SK-N-SH treated with all-trans-retinoic acid at 6 μM for 48 hours (cell line): Measurements from ENCODE around the gene SERPINA3.

ENCODE experiments used
- BACH2 ChIP-seq: fragments of 250-450 bp; sonication (Bioruptor Pico); IDR thresholded peaks from 2 replicates; pipeline ENCODE4 v1.9.0; 2021; ENCODE audit warnings: mild to moderate bottlenecking, borderline replicate concordance
- ESRRG ChIP-seq: fragments of 250-450 bp; sonication (Bioruptor Pico); IDR thresholded peaks from 2 replicates; pipeline ENCODE4 v1.6.1; 2021; ENCODE audit warnings: mild to moderate bottlenecking
- RARB ChIP-seq: fragments of 250-450 bp; sonication (Bioruptor Pico); IDR thresholded peaks from 2 replicates; pipeline ENCODE4 v1.8.0; 2021; ENCODE audit warnings: mild to moderate bottlenecking, moderate library complexity
- TOX ChIP-seq: fragments of 250-450 bp; sonication (Bioruptor Pico); IDR thresholded peaks from 2 replicates; pipeline ENCODE4 v1.8.0; 2021; ENCODE audit warnings: mild to moderate bottlenecking, moderate library complexity, borderline replicate concordance
- ZFP3 ChIP-seq: fragments of 250-450 bp; sonication (Bioruptor Pico); IDR thresholded peaks from 2 replicates; pipeline ENCODE4 v1.5.0; 2020; ENCODE audit warnings: mild to moderate bottlenecking, moderate library complexity
- ZFP30 ChIP-seq: fragments of 450-650 bp; formaldehyde crosslinking; IDR thresholded peaks from 2 replicates; pipeline ENCODE4 v1.5.0; 2022; ENCODE audit warnings: mild to moderate bottlenecking, moderate library complexity
- ZNF565 ChIP-seq: fragments of 450-650 bp; formaldehyde crosslinking; conservative IDR thresholded peaks from 2 replicates; pipeline ENCODE4 v1.5.0; 2020; ENCODE audit warnings: low read depth, mild to moderate bottlenecking, moderate library complexity
- ZNF8 ChIP-seq: fragments of 450-650 bp; formaldehyde crosslinking; IDR thresholded peaks from 2 replicates; pipeline ENCODE4 v1.5.0; 2020; ENCODE audit warnings: mild to moderate bottlenecking, moderate library complexity
- TF ChIP-seq, protein P1 (sequence below): fragments of 250-450 bp; sonication (Bioruptor Pico); IDR thresholded peaks from 2 replicates; pipeline ENCODE4 v1.5.1; 2020; ENCODE audit warnings: low read depth, mild to moderate bottlenecking, moderate library complexity
- TF ChIP-seq, protein P2 (sequence below): fragments of 250-450 bp; sonication (Bioruptor Pico); IDR thresholded peaks from 2 replicates; pipeline ENCODE4 v1.8.0; 2020; ENCODE audit warnings: mild to moderate bottlenecking, moderate library complexity, borderline replicate concordance
- TF ChIP-seq, protein P3 (sequence below): fragments of 250-450 bp; sonication (Bioruptor Pico); IDR thresholded peaks from 2 replicates; pipeline ENCODE4 v1.5.0; 2020; ENCODE audit warnings: mild to moderate bottlenecking, moderate library complexity
- TF ChIP-seq, protein P4 (sequence below): fragments of 250-450 bp; sonication (Bioruptor Pico); IDR thresholded peaks from 2 replicates; pipeline ENCODE4 v1.5.1; 2021; ENCODE audit warnings: mild to moderate bottlenecking, moderate library complexity

DNA sequence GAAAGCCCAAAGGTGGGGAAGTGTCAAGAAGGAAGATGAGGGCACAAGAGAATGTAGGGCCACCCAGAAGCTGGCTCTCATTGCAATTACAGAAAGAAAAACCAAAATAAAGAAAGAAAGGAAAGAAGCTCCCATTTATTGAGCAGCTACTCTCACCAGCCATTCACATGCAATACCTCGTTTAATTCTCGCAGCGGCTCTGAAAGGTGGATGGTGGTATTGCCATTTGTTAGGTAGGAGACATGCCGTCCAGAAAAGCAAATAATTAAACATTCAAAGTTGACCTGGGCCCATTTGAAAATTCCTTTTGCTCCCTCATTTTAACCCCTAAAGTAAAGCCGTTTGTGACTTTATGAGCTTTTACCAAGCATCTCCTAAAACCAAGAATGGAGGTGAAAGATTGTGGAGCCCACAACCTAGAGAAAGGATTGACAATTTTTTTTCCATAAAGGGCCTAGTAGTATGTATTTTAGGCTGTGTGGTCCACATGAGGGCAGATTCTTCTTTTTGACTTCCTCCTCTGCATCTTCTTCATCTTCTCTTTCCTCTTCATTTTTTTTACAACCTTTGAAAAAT lies 5.3 kb downstream of the SERPINA3 start:
- TF ChIP-seq RARB (CRISPR knock-in tag) (no peak), ZNF8 (CRISPR knock-in tag) (no peak), ZFP3 (CRISPR knock-in tag) (no peak), ZFP30 (CRISPR knock-in tag) (no peak), ESRRG (CRISPR knock-in tag) (no peak), ZNF565 (CRISPR knock-in tag) (no peak), BACH2 (CRISPR knock-in tag) (no peak), TOX (CRISPR knock-in tag) (no peak)
- TF ChIP-seq, protein P1, sequence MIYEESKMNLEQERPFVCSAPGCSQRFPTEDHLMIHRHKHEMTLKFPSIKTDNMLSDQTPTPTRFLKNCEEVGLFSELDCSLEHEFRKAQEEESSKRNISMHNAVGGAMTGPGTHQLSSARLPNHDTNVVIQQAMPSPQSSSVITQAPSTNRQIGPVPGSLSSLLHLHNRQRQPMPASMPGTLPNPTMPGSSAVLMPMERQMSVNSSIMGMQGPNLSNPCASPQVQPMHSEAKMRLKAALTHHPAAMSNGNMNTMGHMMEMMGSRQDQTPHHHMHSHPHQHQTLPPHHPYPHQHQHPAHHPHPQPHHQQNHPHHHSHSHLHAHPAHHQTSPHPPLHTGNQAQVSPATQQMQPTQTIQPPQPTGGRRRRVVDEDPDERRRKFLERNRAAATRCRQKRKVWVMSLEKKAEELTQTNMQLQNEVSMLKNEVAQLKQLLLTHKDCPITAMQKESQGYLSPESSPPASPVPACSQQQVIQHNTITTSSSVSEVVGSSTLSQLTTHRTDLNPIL: no peak
- TF ChIP-seq, protein P2, sequence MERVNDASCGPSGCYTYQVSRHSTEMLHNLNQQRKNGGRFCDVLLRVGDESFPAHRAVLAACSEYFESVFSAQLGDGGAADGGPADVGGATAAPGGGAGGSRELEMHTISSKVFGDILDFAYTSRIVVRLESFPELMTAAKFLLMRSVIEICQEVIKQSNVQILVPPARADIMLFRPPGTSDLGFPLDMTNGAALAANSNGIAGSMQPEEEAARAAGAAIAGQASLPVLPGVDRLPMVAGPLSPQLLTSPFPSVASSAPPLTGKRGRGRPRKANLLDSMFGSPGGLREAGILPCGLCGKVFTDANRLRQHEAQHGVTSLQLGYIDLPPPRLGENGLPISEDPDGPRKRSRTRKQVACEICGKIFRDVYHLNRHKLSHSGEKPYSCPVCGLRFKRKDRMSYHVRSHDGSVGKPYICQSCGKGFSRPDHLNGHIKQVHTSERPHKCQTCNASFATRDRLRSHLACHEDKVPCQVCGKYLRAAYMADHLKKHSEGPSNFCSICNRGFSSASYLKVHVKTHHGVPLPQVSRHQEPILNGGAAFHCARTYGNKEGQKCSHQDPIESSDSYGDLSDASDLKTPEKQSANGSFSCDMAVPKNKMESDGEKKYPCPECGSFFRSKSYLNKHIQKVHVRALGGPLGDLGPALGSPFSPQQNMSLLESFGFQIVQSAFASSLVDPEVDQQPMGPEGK (CRISPR knock-in tag): no peak
- TF ChIP-seq, protein P3, sequence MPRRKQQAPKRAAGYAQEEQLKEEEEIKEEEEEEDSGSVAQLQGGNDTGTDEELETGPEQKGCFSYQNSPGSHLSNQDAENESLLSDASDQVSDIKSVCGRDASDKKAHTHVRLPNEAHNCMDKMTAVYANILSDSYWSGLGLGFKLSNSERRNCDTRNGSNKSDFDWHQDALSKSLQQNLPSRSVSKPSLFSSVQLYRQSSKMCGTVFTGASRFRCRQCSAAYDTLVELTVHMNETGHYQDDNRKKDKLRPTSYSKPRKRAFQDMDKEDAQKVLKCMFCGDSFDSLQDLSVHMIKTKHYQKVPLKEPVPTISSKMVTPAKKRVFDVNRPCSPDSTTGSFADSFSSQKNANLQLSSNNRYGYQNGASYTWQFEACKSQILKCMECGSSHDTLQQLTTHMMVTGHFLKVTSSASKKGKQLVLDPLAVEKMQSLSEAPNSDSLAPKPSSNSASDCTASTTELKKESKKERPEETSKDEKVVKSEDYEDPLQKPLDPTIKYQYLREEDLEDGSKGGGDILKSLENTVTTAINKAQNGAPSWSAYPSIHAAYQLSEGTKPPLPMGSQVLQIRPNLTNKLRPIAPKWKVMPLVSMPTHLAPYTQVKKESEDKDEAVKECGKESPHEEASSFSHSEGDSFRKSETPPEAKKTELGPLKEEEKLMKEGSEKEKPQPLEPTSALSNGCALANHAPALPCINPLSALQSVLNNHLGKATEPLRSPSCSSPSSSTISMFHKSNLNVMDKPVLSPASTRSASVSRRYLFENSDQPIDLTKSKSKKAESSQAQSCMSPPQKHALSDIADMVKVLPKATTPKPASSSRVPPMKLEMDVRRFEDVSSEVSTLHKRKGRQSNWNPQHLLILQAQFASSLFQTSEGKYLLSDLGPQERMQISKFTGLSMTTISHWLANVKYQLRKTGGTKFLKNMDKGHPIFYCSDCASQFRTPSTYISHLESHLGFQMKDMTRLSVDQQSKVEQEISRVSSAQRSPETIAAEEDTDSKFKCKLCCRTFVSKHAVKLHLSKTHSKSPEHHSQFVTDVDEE (CRISPR knock-in tag): no peak
- TF ChIP-seq, protein P4, sequence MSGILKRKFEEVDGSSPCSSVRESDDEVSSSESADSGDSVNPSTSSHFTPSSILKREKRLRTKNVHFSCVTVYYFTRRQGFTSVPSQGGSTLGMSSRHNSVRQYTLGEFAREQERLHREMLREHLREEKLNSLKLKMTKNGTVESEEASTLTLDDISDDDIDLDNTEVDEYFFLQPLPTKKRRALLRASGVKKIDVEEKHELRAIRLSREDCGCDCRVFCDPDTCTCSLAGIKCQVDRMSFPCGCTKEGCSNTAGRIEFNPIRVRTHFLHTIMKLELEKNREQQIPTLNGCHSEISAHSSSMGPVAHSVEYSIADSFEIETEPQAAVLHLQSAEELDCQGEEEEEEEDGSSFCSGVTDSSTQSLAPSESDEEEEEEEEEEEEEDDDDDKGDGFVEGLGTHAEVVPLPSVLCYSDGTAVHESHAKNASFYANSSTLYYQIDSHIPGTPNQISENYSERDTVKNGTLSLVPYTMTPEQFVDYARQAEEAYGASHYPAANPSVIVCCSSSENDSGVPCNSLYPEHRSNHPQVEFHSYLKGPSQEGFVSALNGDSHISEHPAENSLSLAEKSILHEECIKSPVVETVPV (CRISPR knock-in tag): no peak
